ENCODE results near the gene KNDC1. TPM values are rescaled to one million over a fixed set of nuclear protein-coding genes. Genes with fewer than 3 reads are reported as not detected.

KNDC1 gene
- total and polyA plus RNA-seq, 10 of the 15 experiments (the other 5 are each of a cell fraction or from before 2014, with no cell fraction given) = 0.03 to 0.11 (median 0.05) TPM; not detected in 7

DNA sequence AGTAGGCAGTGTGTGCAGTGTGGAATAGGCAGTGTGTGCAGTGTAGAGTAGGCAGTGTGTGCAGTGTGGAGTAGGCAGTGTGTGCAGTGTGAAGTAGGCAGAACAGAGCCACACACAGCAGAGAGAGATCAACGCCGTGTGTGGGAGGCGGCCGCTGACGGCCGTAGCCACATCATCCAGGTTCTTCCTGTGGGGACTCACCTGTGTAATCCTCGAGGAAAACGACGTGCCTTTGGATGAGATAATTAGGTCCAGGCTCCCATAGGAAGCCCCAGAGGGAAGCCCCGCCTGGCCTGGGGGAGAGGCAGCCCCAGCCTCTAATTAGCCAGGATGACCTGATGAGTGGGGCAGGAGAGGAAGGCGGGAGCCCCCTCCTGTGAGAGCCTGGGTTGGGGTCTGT is 25.4 kb downstream of the KNDC1 start (continued):
- TF ChIP-seq, protein P1, sequence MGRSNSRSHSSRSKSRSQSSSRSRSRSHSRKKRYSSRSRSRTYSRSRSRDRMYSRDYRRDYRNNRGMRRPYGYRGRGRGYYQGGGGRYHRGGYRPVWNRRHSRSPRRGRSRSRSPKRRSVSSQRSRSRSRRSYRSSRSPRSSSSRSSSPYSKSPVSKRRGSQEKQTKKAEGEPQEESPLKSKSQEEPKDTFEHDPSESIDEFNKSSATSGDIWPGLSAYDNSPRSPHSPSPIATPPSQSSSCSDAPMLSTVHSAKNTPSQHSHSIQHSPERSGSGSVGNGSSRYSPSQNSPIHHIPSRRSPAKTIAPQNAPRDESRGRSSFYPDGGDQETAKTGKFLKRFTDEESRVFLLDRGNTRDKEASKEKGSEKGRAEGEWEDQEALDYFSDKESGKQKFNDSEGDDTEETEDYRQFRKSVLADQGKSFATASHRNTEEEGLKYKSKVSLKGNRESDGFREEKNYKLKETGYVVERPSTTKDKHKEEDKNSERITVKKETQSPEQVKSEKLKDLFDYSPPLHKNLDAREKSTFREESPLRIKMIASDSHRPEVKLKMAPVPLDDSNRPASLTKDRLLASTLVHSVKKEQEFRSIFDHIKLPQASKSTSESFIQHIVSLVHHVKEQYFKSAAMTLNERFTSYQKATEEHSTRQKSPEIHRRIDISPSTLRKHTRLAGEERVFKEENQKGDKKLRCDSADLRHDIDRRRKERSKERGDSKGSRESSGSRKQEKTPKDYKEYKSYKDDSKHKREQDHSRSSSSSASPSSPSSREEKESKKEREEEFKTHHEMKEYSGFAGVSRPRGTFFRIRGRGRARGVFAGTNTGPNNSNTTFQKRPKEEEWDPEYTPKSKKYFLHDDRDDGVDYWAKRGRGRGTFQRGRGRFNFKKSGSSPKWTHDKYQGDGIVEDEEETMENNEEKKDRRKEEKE (IDR thresholded peaks at IDR 0.05) = no peak

DNA sequence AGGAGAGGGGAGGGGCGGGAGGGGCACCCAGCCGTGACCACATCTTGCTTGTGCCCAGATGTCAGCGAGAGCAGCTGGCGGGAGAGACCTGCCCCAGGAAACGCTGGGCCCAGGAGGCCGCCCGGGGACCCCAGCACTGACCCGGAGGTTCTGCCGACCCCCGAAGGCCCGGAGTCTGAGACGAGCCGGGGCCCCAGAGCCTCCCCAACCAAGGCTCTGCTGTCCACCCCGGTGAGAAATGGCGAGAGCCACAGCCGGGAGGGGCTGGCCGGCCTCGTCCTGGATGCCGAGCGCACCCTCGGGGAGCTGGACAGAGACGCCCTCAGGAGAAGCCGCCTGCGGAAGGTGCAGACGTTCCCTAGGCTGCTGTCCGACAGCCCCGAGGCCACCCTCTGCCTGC is 25.9 kb downstream of the KNDC1 start:
- H3K9me3 ChIP-seq (replicated peaks; ENCODE audit: control insufficient read depth, insufficient read depth, low read length) = no peaks in the 10 kb centered on the region; the same call in 2 of the 3 replicates
- H3K36me3 ChIP-seq (ENCODE audit: control insufficient read depth in 2 of 2, insufficient read depth in 2 of 2, low read length in 1 of 2) = no peaks in the 10 kb centered on the region
- H3K27me3 ChIP-seq (replicated peaks in 1 of 2; ENCODE audit: control insufficient read depth in 2 of 2, insufficient read depth in 2 of 2, low read length in 1 of 2) = no peaks in the 10 kb centered on the region
- POLR2A ChIA-PET = no interaction called here
- no peak overlapping the region for H3K27ac ChIP-seq (ENCODE audit: control insufficient read depth, insufficient read depth)
- SMC1A ChIA-PET (ENCODE audit: uncharacterized antibody, unreplicated experiment) = no interaction called here
- no peak overlapping the region for H3K9ac ChIP-seq (ENCODE audit: control insufficient read depth, insufficient read depth, low read length)
- FAIRE-seq (no peak), ATAC-seq (no peak), DNase-seq (ENCODE audit: low read depth, low spot score) (no peak)
- CTCF ChIA-PET = no interaction called here
- H3K79me2 ChIP-seq (ENCODE audit: control insufficient read depth, insufficient read depth, low read length) = no peaks in the 10 kb centered on the region
- in situ Hi-C loops (cut with MboI) (no loop called here), intact Hi-C loops (cut with micrococcal nuclease; ENCODE audit: unreplicated experiment) (no loop called here)
- no TSS peak for BruUV-seq (replicated peaks)
- no peaks in the 10 kb centered on the region for H3K4me1 ChIP-seq (ENCODE audit: control insufficient read depth, insufficient read depth, low read length)
- no peak for TF ChIP-seq FOXK2 (IDR thresholded peaks at IDR 0.05)
- TF ChIP-seq, protein P2, sequence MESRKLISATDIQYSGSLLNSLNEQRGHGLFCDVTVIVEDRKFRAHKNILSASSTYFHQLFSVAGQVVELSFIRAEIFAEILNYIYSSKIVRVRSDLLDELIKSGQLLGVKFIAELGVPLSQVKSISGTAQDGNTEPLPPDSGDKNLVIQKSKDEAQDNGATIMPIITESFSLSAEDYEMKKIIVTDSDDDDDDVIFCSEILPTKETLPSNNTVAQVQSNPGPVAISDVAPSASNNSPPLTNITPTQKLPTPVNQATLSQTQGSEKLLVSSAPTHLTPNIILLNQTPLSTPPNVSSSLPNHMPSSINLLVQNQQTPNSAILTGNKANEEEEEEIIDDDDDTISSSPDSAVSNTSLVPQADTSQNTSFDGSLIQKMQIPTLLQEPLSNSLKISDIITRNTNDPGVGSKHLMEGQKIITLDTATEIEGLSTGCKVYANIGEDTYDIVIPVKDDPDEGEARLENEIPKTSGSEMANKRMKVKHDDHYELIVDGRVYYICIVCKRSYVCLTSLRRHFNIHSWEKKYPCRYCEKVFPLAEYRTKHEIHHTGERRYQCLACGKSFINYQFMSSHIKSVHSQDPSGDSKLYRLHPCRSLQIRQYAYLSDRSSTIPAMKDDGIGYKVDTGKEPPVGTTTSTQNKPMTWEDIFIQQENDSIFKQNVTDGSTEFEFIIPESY (IDR thresholded peaks at IDR 0.05) = no peak
- no peak overlapping the region for H3K4me2 ChIP-seq (ENCODE audit: control insufficient read depth, insufficient read depth)
- no peak overlapping the region for H3K4me3 ChIP-seq
- no peak overlapping the region for H2AFZ ChIP-seq (ENCODE audit: control insufficient read depth, low read depth, low read length)
- RAD21 ChIA-PET (ENCODE audit: unreplicated experiment) = no interaction called here
- no peaks in the 10 kb centered on the region for H4K20me1 ChIP-seq (ENCODE audit: control insufficient read depth, insufficient read depth)
- 69% methylated on average over 23 of the region's 27 CpGs for WGBS (ENCODE audit: insufficient coverage, insufficient replicate concordance, low lambda C conversion rate, missing lambda C conversion rate)
